IPS-18c (cell line): ENCODE results near the gene ADAMTS3.
"Not testable (repeated sequence)": the region's sequence is repeated elsewhere in the genome, so short reads cannot be mapped to it uniquely, and the experiment has no call there.

Experiments
- H3K4me3 ChIP-seq: 2 replicates; pipeline ENCODE4 v1.7.0; 2013; ENCODE audit warnings: low read depth, mild to moderate bottlenecking, low read length, moderate library complexity; ENCODE audit not compliant: insufficient read depth
- H3K9me3 ChIP-seq: one replicate; pipeline ENCODE4 v1.6.1; 2013; ENCODE audit warnings: mild to moderate bottlenecking, low read length, moderate library complexity; ENCODE audit not compliant: control insufficient read depth, insufficient read depth

The ADAMTS3 gene

DNA sequence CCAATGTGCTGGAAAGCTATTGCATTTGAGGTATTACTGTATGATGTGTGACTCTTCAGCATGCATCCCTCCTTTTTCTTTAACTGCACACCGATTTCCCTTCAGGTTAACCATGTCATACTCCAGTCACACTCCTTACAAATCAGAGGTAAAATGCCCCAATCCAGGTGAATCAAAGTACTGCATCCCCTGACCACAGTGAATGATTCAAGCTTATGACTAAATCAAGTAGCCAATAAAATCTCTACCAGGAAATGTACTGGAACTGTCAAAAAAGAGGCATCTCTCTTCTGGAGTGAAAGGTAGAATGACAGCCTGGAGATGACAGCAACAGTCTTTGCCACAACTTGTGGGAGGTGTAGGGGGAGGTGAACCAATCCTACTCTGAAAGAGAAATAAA is 10.4 kb downstream of the ADAMTS3 start:
- no peak overlapping the region for H3K4me3 ChIP-seq
- no peaks in the 10 kb centered on the region for H3K9me3 ChIP-seq

DNA sequence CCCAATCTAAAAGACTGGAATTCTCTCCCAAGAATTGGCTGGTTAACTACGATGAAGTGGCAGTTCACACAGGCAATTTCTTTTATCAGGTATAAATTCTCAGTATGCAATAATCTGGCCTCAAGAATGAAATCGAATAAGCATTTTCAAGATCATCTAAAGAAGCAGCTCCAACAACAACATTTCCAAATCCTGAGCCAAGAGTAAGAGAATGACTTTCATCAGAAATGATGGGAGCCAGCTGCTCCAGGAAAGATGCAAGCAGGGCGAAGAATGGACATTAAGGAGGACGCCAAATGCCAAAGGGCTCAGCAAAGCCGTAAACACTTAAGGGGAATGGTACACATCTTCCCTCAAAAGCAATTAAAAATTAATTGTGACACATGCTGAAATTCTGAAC is 12.0 kb downstream of the ADAMTS3 start:
- Histone ChIP-seq H3K4me3 (no peak overlapping the region), H3K9me3 (no peaks in the 10 kb centered on the region)

DNA sequence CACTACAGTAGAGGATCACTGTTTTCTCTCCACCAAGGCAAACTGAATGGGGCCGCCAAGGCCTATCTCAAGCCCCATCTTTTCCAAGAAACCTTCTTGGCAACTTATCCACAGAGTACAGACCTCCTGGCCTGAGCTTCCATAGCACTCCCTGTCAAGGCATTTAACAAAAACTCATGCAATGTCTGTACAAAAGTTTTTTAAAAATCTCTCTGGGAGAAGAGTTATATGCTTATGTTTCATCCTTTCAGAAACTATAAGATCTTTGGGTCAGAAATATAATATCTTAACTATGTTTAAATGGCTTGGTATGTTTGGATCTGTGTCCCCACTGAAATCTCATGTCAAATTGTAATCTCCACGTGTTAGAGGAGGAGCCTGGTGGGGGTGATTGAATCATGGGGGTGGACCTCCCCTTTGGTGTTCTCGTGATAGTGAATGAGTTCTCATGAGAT is 13.6 kb downstream of the ADAMTS3 start:
- Histone ChIP-seq H3K9me3 (no peaks in the 10 kb centered on the region), H3K4me3 (no peak overlapping the region)

DNA sequence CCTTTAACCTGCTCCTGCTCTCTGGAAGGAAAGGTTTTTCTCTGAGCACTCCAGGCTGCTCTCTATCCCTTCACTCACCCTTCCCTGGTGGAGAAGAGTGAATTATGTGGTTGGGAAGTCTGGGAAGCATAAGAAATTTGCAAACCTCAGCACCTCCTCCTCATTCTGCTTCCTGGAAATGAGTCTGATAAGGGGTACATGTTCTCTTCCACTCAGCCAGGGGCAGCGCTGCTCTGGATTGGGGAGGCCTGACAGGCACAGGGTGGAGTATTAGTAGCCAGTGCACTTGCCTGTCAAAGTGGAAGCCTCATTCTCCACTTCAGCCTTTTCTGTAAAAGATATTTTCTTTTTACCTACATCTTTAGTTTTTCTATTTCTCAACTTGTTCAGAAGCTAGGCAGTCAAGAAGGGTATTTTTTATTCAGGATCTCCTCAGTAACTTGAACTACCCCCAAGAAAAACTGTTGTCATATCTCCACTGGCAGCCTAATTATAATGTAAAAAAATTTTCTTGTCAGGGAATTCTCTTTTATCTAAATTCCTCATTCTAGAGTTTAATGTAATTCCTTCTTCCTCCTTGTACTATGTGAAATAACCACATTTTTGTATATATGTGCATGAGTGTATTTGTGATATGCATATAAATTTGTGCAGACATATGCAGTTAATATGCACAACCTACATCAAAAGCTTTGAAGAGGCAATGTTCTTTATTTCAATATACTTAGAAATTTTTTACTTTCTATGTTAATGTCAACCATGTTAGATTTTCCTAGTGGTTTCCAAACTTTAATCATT is 15.3 kb downstream of the ADAMTS3 start:
- no peaks in the 10 kb centered on the region for H3K9me3 ChIP-seq
- no peak overlapping the region for H3K4me3 ChIP-seq

DNA sequence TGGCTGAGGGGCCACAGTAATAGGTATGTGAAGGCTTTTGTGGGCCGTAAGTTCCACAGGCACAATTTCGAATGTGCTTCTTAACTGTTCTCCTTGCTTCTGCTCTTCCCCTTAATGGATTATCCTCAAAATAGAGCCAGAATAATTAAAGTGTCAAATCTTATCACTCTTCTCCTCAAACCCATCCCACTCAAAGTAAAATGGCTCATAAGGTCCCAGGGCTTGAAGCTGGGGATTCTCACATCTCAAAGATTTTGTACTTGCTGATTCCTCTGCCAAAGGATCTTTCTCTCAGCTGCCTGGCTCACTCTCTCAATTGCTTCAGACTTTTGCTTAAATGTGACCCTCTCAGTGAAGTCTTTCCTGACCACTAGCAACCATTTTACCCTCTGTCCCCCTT is 16.6 kb downstream of the ADAMTS3 start:
- no peak overlapping the region for H3K4me3 ChIP-seq
- H3K9me3 ChIP-seq: no peaks in the 10 kb centered on the region

DNA sequence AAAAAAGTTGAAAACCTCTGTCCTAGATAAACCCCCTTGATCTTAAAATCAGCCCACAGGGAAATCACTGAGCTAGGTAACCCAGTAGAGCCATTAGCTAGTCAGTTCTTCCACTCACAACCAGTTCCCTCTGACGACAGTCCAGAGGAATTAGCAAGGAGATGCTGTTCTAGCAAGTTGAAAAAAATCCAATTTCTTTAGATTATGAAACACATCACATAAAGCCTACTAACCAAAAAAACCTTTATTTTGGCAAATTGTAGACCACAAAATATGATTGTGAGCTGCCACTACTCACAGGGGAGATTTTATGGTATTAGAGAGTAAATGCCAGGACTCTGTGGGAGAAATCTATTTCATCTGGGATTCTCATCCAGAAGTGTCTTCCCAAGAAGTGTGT is 22.6 kb downstream of the ADAMTS3 start:
- Histone ChIP-seq H3K9me3 (no peaks in the 10 kb centered on the region), H3K4me3 (no peak overlapping the region)

DNA sequence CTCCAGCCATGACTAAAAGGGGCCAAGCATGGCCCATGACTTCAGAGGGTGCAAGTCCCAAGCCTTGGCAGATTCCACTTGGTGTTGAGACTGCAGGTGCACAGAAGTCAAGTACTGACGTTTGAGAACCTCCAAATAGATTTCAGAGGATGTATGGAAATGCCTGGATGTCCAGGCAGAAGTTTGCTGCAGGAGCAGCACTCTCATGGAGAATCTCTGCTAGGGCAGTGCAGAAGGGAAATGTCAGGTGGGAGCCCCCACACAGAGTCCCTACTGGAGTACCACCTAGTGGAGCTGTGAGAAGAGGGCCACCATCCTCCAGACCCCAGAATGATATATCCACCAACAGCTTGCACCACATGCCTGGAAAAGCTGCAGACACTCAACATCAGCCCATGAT is 28.3 kb downstream of the ADAMTS3 start:
- H3K4me3 ChIP-seq, H3K9me3 ChIP-seq: not testable (repeated sequence)

DNA sequence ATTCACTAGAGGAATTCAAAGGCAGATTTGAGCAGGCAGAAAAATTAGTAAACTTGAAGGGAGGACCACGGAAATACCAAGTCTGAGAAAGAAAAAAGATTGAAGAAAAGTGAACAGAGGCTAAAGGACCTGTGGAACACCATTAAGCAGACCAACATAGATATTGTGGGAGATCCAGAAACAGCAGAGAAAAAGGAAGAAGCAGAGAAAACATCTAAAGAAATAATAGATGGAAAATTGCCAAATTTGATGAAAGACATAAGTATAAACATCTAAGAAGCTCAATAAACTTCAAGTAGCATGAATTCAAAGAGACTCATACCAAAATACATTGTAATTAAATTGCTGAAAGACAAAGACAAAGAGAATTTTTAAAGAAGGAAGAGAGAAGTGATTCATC is 31.0 kb downstream of the ADAMTS3 start:
- H3K9me3 ChIP-seq: no peaks in the 10 kb centered on the region

DNA sequence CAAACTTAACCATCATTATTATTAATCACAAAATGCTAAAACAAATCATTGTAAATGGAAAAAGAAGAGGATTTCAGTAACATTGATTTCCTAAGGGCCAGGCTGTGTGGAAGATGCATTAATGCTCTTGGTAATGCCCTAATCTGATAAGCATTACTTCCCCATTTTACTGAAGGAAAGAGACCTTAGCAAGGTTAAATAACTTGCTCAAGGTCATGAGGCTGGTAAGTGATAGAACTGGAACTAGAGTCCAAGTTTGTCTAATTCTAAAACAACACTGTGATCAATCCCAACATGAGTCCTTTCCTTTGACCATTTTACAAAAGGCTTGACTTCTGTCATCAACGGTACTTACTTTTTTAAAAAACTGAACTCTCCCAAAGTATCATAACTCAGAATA is 32.6 kb downstream of the ADAMTS3 start:
- H3K9me3 ChIP-seq: no peaks in the 10 kb centered on the region
- H3K4me3 ChIP-seq: no peak overlapping the region

More for the DNA sequence above, 31.0 kb downstream of the ADAMTS3 start:
- no peak overlapping the region for H3K4me3 ChIP-seq

DNA sequence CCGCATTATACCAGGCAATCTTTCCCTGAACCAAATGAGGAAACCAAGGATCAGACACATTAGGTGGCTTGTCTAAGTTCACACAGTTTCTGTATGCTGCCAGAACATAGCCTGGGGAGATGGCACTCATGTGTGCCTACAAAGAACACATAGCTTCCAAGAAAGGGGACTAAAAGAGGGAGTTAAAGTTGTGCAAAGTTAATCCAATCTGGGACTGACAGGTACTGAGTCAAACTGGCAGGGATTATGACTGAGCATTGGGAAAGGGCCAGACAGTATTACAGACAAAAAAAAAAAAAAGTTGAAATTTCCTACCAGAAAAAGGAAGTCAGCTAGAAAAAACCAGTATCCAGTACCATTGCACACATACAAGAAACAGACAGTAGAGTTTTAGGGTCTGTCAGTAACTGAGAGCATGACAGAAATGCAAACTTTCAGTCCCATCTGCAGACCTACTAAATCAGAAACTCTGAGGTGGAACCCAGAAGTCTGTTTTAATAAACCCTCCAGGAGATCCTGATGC is 37.2 kb downstream of the ADAMTS3 start:
- H3K9me3 ChIP-seq: no peaks in the 10 kb centered on the region

DNA sequence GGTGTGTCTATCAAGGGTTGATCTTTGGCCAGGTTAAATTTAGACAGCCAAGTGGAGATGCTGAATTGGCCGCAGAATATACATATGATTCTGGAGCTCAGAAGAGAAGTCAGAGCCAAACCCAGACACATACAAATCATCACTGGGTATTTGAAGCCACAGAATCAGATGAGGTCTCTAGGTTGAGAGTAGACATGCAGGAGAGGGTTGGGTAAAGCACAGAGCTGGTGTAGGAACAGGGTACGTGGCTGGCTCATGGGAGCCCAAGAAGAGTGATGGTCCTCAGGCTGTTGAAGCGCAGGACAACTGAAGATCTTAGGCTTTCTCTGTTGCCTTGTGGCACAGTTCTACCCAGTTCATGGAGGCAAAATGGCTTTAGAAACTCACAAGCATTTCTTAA is 37.7 kb downstream of the ADAMTS3 start:
- Histone ChIP-seq H3K4me3 (no peak overlapping the region), H3K9me3 (no peaks in the 10 kb centered on the region)

More for the DNA sequence above, 37.2 kb downstream of the ADAMTS3 start:
- no peak overlapping the region for H3K4me3 ChIP-seq

DNA sequence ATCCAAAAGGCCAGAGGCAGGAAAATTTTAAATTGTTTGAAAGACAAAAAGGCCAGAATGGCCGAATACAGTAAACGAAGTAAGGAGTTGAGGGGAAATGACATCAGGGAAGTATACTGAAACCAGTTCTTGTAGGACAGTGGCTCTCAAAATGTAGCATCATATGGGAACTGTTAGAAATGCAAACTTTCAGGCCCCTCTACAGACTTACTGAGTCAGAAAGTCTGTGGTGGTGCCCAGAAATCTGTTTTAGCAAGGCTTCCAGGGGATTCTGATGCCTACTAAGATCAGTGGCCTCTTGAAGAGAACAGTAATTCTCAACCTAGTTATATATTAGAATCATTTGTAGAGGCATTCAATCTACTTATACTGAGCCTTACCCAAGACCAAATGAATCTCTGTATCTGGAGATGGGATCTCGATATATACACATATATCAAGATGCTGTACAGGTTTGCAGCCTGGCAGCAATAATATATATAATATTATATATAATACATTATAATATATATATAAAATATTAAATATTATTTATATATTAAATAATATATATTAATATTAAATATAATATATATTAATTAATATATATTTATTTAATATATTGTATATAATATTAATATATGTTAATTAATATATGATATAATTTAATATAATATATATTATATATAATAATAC is 39.7 kb downstream of the ADAMTS3 start:
- H3K4me3 ChIP-seq: no peak overlapping the region
- no peaks in the 10 kb centered on the region for H3K9me3 ChIP-seq

DNA sequence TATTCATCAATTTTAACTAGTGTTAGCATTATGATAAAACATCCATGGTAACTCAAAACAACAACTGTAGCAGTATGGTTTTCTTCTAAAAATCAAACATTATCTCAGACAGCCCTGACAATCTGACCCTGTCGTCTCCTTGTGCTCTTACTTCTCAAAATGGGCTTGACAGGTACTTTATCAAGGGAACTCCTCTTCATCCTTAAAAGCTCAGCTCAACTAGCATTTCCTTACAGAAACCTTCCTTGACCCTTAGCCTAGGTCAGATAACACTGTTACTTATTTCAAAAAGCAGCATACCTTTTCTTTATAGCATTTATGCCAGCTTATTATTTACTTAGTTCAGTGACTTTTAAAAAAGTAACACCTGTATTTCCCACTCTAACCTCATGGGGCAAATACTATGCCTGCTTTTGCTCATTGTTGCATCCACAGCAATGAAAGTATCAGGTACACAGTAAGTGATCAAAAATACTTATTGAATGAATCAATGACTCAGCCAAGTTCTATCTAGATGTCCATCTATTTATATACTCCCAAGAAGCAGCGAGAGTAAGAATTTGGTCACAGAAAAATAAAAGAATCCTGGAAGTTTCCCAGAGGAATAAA is 41.9 kb downstream of the ADAMTS3 start:
- no peak overlapping the region for H3K4me3 ChIP-seq

DNA sequence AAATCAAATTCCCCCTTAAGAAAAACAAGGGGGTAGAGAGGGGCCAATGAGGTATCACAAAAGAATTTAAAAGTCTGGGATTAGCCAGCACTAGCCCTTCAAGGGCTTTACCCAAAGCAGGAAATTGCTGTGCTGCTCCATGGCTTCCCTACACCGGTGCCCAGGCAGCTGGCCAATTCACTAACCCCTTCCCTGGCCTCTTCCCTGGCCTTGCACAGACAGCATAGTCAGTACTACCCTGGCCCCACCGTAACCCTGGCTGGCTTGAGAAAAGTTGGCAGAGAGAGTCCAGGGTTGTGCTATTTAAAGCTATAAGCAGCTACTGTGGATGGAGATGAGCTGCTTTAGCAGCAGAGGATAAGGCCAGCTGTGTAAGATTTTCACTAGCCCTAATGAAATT is 43.1 kb downstream of the ADAMTS3 start:
- no peak overlapping the region for H3K4me3 ChIP-seq
- H3K9me3 ChIP-seq: peaks cover 4% of the 10 kb centered on the region

More for the DNA sequence above, 41.9 kb downstream of the ADAMTS3 start:
- no peaks in the 10 kb centered on the region for H3K9me3 ChIP-seq

DNA sequence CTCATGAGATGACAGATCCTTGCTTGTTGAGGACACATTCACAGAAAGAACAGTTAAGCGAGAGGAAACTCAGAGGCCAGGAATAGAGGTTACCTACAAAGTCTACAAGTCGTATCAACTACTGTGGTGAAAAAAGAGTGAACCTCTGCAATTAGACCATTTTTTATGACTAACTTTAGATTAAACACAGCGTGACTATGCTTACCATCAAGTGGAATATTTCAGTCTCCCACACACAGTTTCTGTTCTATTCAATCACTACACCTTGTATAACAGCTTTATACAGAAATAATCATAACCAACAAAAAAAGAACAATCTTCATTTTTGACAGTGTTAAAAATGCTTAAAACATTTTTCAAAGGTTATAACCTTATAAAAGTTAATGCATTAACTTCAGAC is 46.6 kb downstream of the ADAMTS3 start:
- no peak overlapping the region for H3K4me3 ChIP-seq
- H3K9me3 ChIP-seq: peaks cover 4% of the 10 kb centered on the region

DNA sequence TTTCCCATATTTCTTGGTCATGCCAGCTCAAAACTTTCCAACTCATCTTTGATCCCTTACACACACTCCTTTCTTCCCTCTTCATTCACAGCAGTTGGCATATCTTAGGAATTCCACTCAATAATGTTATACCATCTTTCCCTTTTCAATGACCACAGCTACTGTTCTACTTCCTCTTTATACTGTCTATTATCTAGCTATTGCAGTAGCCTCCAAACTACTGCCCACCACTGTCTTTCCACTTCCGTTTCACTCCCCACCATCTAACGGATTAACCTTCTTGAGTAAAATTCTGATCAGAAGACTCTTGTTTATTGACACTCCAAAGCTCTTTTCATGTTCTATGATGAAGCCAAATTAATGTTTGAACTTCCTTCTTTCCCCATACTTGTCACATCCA is 55.8 kb downstream of the ADAMTS3 start:
- no peak overlapping the region for H3K4me3 ChIP-seq
- no peaks in the 10 kb centered on the region for H3K9me3 ChIP-seq

DNA sequence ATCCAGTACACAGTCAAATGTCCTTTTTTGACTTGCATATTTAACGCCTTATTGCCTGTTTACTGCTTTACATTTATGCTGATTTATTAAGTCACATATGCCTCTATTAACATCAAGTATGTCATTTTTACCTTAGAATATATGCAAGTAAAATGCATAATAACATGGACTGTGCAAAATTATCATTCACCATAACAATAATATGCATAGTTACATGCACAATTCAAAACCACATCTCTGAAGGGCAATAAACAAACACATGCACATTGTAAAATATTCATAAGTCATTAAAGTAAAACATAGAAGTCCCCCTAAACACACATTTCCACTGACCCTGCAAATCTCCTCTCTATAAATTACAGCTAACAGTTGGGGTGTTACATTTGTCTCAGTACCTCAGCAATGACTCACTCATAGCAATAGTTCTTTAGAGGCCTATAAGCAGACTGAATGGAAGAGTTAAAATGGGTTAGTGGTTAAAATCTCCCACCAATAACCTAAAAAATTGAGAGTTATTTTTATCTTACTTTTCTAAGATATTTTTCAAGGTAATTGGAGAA is 61.1 kb downstream of the ADAMTS3 start:
- Histone ChIP-seq H3K4me3 (no peak overlapping the region), H3K9me3 (no peaks in the 10 kb centered on the region)

DNA sequence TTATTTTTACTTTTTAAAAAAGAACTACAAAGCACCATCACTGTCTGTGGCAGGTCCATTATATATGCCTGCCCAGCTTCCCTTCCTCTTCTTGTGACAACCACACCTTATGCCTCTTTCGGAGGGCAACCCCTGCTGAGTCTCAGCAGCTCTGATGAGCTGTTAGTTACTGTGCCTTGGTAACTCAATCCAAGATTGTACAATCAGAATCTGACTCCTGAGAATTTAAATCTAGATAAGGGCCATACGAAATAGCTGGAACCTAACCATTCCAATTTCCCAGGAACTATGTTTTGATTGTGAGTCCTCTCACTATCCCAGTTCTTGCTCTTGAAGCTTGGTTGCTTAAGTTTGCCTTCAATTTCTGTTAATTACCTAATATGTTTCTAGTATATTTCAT is 61.9 kb downstream of the ADAMTS3 start:
- Histone ChIP-seq H3K9me3 (no peaks in the 10 kb centered on the region), H3K4me3 (no peak overlapping the region)
